Left ventricle myocardium superior (tissue), 1 donor: Measurements from ENCODE around the gene PPP1R10. TPM values are rescaled to one million over a fixed set of nuclear protein-coding genes. Genes with fewer than 3 reads are reported as not detected.
A peak's percentile ranks its signal among the peaks of the same experiment; 100 is the strongest.
"Not testable (repeated sequence)": the region's sequence is repeated elsewhere in the genome, so short reads cannot be mapped to it uniquely, and the experiment has no call there.

Source experiments
- ATAC-seq: fragments of 200-7000 bp; cut with Tn5 transposase; one replicate; pipeline ENCODE4 v1.9.1; 2020; ENCODE audit warnings: mild to moderate bottlenecking, moderate library complexity
- DNase-seq: peaks from one replicate; pipeline ENCODE4 v3.0.0-alpha.2; 2020
- intact Hi-C: fragments of 100-400 bp; cut with micrococcal nuclease; formaldehyde crosslinking; loops from one replicate; pipeline ENCODE4 v1.11.0; 2022
- long read RNA-seq: library from polyadenylated mRNA; unstranded; transcript quantifications from one replicate; pipeline ENCODE4 v2.0.0, GENCODE V29; 2021
- total RNA-seq: library from RNA; stranded (reverse); fragmentation: NEBNext Ultra II Directional; extraction: Animal tissue kit (Norgen Biotek cat#: 25700); gene quantifications from one replicate; pipeline ENCODE4 v1.2.1, GENCODE V29; 2021
- donor health status: DM: no; HTN: yes; CAD: no; lungs with severe emphysema.

PPP1R10 gene
- total RNA-seq: 32.7 TPM
- long read RNA-seq, partial matches to known transcripts: 4 of 6 reads
- long read RNA-seq, other reads (novel, unspliced or antisense): 2 of 6 reads

DNA sequence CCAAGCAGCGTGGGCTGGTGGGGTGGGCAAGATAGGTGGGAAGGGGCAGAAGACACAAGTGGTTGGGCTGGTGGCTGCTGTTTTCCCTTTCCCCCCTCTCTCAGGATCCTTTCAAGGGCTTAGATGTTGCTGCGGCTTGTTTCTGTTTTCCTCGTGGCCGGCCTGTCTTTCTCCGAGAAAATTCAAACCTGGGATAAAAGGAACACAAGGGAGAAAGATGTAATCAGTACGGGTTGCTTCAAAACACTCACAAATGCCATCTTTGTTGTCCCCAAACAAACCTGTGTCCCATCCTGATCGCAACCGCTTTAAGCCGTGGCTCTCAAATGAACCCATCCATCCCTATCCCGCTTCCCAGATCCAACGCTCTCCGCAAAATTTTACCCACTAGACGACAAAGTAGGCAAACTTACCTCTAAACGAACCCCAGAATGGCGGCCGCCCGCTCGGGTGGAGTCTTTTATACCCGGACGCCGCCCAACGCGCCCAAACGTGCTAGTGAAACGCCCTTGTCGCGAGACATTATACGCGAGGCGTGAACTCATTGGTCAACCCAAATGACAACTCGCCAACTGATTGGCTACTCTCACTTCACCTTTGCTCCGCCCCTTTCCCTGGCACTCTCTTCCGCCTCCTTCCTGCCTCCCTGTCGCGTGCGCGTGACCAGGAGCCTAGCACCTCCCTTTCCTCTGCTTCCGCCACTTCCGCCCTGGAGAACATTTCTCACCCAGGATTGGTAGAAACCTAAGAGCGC is at the start of gene PPP1R10:
TSS of gene PPP1R10 (minus strand) at position 433 of the 754 bp plus-strand sequence. CDS start 7,299 bp downstream, outside the sequence.
- DNase-seq (peak; percentile 97), ATAC-seq (peak; percentile 87)
- intact Hi-C loops: no loop called here

DNA sequence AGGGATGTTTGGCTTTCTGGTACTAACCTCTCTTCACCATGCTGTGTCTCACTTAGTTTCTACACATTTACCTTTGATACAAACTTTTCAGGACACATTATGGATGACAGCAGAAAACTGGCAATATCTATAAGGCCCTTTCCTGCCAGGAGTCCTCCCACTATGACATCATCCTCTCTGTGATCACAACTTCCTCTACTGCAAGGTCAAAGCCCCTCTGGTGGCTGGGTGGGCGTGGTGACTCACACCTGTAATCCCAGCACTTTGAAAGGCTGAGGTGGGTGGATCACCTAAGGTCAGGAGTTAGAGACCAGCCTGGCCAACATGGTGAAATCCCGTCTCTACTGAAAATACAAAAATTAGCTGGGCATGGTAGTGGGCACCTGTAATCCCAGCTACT is 49.3 kb upstream of the PPP1R10 start:
- intact Hi-C loops, DNase-seq, ATAC-seq: not testable (repeated sequence)

DNA sequence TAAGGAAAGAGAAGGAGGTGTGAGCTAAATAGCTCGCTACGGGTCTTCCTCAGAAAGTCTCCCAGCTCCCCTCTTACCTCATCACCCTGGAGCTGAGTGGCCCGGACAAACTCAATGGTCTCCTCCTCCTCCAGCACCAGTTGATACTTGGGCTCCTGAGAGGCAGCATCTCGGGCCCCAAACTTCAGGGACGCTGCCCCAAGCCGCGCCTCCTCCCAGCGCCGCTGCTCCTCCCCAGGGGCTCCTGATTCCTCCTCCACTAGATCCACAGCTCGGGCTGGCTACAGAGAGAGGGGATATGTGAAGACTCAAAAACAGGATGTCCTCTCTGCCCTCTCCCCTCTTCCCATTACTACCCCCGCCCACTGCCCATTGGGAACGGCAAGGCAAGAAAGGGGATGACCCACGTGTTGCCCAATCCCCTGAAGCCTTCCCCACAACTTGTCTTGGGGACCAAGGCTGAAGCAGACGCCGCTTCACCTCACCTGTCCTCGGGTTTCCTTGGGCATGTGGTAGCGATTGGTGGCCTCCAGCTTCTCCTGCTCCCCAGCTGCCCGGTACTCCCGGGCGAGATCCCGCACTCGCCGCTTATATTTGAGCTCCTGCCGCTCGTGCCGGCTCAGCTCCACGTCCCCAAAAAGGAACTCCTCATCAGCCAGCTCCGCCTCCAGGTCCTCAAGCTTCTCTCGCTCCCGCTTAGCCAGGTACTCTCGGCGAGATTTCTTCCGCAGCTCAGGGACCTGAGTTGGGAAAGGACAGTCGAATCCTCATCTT is 48.1 kb upstream of the PPP1R10 start:
- no peak for ATAC-seq
- intact Hi-C loops: no loop called here

DNA sequence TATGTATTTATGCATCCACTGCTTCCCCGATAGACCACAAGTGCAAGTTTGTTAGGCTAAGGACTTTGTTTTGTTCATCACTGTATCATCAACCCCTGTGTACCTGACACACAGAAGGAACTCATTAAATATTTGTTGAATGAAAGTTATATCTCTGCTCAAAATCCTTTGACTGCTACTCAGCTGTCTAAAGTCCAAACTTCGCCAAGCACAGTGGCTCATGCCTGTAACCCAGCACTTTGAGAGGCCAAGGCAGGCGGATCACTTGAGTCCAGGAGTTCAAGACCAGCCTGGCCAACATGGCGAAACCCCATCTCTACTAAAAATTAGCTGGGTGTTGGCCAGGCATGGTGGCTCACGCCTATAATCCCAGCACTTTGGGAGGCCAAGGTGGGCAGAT is 40.9 kb upstream of the PPP1R10 start:
- ATAC-seq, DNase-seq, intact Hi-C loops: not testable (repeated sequence)

More for the DNA sequence above, 48.1 kb upstream of the PPP1R10 start:
- DNase-seq: no peak

DNA sequence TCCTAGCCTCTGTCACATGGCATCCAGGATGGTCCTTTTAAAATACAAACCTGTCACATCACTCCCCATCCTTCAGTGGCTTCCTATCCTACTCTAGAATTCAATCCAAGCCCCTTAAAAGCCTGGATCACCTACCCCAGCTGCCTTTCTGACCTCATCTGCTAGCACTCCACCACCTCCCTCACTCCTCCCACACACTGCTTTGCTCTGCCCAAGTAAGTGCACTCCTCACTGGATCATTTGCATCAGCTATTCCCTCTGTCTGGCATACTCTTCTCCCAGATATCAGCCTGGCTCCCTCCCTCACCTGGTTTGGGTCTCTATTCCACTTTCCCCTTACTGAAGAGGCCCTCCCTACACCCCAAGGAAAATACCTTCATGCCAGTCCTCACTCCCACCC is 40.4 kb upstream of the PPP1R10 start:
- intact Hi-C loops: no loop called here
- ATAC-seq: no peak
- no peak for DNase-seq

DNA sequence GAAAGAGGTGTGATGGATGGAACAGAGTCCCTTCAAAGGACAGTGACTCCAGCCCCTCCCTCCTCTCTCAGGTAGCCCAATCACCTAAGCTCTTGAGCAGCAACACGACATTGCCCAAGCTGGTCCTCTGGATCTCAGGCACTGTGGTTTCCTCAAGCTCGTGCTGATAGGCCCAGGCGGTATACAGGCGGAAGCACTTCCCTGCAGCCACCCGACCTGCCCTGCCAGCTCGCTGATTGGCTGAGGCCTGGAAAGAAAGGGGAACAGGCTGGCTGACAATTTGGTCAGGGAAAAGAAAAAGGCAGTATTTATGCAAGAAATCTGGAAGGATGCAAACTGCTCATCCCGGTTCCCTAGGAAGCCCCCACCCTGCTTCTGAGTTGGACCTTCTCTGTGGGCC is 39.5 kb upstream of the PPP1R10 start:
- ATAC-seq (peak; percentile 19), DNase-seq (no peak)
- intact Hi-C loops: no loop called here

DNA sequence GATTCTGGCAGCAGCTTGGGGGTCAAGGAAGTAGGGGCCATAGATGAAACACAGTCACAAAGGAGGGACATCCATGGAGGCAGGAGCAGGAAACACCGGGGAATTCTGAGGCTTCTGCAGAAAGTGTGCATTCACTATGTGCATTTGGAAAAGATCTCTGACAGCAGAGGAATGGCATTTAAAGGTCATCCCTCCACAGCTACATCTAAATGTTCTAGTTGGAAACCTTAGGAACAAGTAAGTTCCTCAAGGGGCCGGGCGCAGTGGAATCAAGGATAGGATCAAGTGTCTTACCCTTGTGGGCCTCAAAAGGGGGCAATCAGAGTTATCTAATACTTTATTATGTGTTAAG is 38.7 kb upstream of the PPP1R10 start:
- DNase-seq (no peak), ATAC-seq (no peak)
- intact Hi-C loops: no loop called here

DNA sequence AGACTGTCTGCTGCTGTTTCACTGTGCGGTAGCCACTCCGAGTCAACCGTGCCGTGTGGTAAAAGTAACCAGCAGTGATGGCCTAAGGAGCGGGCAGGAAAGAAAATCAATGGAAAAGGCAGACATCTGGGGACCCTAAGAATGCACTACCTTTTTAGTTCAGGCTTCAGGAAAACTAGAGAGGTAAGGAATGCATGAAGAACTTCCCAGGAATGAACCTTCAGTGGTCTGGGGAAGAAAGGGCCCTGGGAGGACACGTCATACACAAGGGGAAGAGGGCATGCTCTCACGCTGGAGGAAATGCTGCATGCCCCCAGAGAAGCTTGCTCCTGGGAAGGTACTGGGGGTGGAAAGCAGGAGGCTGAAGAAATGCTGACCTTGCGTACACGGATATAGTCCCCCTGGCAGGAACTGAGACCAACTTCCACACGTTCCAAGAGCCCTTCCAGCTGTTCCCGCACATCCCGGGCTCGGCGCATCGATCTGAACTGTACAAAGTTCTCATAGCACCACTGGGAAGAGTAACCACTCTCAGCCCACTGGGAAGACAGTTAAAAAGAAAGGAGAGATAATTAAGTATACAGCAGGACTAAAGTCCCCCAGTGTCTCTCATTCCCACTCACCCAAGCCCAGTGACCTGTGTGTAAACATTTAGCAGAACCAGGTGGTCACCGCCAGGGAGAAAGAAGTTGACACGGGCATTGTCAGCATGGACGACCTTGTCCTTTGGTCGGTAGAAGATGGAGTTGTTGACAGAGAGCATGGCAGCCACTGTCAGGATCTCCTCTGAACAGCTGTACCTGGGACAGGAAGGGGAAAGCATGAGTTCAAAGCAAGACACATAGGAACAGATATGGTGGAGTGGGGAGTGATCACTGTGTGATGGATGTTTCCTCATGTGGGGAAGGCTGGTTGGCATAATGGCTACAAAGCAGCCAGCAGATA is 38.0 kb upstream of the PPP1R10 start:
- intact Hi-C loops: no loop called here
- ATAC-seq: no peak
- DNase-seq: no peak

DNA sequence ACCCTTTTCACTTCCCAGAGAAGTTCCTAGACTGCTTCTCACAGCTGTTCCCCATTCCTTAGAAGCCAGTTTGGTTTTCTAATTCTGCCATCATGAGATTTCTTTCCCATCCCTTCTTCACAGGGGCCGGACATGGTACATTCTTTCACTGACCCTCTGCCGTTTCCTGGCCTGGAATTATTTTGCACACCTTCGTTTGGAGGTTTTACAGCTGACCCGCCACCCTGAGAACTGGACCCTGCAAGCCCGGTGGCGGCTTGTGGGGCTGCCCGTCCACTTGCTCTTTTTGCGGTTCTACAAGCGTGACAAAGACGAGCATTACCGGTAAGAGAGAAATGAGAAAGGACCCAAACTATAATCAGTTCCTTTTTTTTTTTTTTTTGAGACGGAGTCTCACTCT is 34.1 kb upstream of the PPP1R10 start:
- ATAC-seq (no peak), DNase-seq (no peak)
- intact Hi-C loops: no loop called here

DNA sequence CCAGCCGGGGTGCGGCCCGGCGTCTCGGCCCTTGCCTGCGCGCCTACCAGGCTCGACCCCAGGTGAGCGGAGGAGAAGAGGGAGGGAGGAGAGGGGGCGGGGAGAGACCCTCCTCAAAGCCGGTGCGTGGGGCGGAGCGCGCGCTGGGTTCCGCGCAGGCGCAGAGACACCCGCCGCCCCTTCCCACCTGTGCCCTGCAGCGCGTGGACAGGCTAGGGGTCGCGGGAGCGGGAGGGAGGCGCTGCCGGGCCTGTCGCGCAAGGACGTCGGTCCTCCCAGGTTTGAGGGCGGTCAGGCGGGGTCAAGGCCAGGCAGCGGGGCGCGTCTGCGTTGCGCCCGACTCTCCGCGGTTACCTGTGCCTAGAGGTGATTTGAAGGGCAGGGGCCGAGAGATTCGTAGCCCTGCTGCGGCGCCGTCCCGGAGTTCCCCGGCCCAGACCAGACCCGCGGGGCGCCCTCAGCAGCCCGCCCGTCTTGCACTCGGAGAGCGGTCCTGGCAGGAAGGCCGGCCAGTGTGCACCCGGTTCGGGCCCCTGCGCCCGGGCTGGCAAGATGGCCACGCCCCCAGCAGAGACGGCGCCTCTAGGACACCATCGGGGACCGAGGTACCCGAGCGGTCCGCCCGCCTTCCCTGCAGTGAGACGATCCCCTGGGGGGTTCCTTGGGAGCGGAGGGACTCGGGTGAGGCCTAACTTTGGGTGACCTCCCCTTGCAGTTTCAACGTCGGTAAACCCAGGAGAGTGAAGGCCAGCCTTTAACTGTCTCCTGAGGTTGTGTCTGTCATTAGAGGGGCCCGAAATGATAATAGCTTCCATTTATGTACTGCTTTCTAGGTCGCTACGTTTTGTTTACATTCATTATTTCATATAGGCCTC is 30.4 kb upstream of the PPP1R10 start:
- intact Hi-C loops: no loop called here
- ATAC-seq: peak; percentile 88
- DNase-seq: peak; percentile 85

DNA sequence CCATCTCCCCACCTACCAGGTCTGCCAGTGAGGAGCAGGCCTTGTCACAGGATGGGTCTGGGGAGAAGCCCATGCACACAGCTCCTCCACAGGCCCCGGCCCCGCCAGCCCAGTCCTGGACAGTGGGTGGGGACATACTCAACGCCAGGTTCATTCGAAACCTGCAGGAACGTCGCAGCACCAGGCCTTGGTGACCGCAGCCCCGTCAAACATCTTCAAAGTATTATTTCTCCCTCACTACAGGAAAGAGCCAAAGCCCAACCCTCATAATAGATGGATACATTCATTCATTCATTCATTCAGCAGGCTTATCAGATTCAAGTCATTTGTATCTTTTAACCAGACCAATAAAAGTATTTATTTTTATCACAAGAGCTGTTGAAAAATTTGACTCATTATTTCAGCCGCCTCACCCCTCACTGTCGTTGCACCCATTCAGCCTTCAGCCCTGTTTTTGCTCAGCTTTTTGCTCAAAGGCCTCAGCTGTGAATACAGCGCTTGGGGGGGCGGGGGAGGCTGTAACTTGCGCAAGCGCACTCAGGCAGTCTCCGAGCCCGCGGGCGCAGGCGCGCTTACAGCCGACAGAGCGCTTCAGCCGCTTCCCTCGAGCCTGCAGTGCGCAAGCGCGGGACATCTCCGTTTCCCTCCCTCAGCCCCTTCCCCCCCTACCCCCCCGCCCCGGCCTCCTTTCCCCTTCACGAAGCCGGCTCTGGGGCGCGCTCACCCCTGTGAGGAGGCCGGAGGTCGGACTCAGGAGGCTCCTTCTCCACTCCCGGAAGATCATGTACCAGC is 29.6 kb upstream of the PPP1R10 start, which contains the start of gene C6orf136:
TSS of gene C6orf136 (plus strand) at position 684 of the 792 bp plus-strand sequence. CDS start at position 783, 99 bp downstream.
- peak; percentile 97 for DNase-seq
- ATAC-seq: peak; percentile 92
- intact Hi-C loops: no loop called here

DNA sequence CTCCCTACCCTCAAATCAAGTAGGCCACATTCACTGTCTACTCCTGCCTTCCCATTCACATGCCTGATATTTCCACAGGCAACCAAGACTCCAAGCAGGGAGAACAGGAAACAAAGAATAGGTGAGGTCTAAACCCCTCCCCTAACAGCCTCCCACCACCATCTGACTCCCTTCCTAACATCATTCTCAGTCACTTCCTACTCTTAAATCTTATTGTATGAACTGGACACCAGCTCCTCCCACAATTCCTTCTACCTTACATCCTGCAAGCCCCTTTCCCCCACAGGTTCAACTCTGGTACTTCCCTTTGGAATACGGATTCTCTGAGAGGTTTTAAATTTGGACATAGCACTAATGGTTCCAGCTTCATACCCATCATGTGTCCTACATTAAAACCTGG is 28.9 kb upstream of the PPP1R10 start:
- intact Hi-C loops: no loop called here
- no peak for ATAC-seq
- no peak for DNase-seq

DNA sequence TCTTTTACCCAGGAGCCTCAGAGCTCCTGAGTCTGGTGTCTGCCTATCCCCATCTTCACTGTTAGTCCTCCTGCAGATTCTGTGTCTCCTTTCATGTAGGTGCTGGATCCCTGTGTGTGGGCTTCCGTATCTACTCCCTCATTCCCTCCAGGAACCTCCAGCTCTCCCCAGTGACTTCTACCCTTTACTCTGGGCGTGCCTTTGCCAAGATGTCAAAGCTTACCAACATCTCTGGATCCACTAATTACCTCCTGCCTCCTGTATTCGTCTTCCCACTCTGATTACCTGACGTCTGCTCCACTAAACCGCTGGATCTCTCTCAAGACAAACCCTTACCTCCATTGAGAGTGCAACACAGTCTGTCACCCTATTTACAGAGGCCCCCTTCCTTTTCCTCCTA is 27.7 kb upstream of the PPP1R10 start:
- intact Hi-C loops: no loop called here
- ATAC-seq (no peak), DNase-seq (no peak)

DNA sequence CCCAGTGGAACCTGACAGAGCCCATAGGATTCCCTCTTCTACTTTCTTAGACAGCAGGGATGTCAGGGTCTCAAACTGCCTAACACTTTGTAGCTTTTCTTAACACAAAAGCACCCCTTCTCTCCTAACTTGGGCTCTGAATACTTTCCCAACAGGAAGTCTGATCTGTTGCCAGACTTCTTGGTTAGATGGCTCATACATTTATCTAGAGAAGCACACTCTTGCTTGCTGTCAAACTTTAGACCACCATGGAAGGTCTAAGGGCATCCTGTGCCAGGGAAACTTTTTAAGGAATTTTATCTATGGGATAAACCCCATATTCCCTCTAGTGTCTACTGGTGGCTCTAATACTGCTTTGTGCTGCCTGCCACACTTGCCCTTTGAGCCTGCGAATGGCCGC is 26.6 kb upstream of the PPP1R10 start:
- DNase-seq (no peak), ATAC-seq (no peak)
- intact Hi-C loops: no loop called here

DNA sequence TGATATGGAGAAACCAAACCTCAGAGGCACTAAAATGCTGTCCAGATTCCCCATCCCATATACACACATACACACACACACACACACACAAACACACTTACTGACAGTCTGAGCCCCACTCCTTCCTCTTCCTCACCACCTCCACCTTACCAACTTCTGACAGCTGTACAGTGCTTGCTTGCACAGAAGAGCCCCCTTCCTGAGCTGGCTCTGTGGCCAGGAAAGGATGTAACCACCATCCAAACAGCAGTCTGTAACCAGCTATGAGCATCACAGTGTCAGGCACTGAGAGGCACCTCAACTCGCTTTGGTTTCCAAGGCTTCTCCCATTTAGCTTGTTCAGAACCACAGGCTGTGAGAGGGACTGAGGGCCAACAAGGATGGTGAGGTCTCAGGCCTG is 24.0 kb upstream of the PPP1R10 start:
- ATAC-seq (no peak), DNase-seq (no peak)
- intact Hi-C loops: no loop called here

DNA sequence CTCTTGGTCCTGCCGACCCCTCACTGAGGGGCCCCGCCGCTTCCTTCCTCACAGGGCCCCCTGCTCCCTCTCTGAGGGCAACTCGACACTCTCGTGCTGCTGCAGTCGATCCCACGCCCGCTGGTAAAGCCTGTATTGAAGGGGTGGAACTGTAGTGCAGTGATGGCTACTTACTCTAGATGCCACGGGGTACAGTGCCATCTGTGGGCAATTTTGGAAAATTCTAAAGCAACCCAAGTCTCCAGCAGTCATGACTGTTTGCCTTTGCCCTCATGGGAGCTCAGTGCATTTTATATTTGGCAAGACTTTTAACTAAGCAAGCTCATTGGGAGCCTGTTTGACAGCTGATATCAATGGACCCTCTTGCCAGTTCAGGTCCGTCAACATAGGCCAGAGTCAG is 23.4 kb upstream of the PPP1R10 start:
- DNase-seq: no peak
- ATAC-seq: no peak
- intact Hi-C loops: no loop called here

DNA sequence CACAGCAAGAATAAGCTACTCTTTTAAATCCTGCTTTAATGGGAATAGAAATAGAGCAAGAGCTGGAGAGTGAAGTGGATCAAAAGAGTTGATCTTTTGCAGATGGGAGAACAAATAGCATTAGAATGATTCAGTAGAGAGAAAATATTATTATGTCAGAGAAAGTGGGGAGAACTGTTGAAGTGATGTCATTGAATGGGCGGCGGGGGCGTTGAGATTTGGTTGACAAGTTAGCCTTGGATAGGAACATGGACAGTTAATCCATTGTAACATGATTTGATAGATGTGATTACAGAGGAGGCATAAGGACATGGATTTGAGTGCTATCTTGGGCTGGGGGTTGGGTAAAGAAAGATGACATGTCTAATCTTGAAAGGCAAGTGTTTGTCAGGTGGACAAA is 18.8 kb upstream of the PPP1R10 start:
- intact Hi-C loops: no loop called here
- ATAC-seq (no peak), DNase-seq (no peak)
